H9 (cell line): ENCODE measurements around the gene ZNF25. TPM values are rescaled to one million over a fixed set of nuclear protein-coding genes. Genes with fewer than 3 reads are reported as not detected.
"Not testable (repeated sequence)": the region's sequence is repeated elsewhere in the genome, so short reads cannot be mapped to it uniquely, and the experiment has no call there.

ENCODE experiments used
- DNase-seq: peaks from one replicate; pipeline ENCODE4 v3.0.0-alpha.2; 2017
- H2AFZ ChIP-seq: one replicate; pipeline ENCODE4 v1.6.1; 2013; ENCODE audit warnings: mild to moderate bottlenecking, low read length, control low read depth, moderate library complexity
- H2AK5ac ChIP-seq: 2 replicates; pipeline ENCODE4 v1.6.1; 2013; ENCODE audit warnings: low read length, control low read depth, mixed read lengths; ENCODE audit not compliant: insufficient read length
- H2BK120ac ChIP-seq: one replicate; pipeline ENCODE4 v1.6.1; 2013; ENCODE audit warnings: low read depth, mild to moderate bottlenecking, low read length, control low read depth, inconsistent platforms; ENCODE audit not compliant: poor library complexity, severe bottlenecking
- H2BK12ac ChIP-seq: 2 replicates; pipeline ENCODE4 v1.6.1; 2013; ENCODE audit warnings: low read length, control low read depth, mixed read lengths, low read depth; ENCODE audit not compliant: insufficient read length
- H2BK15ac ChIP-seq: 2 replicates; pipeline ENCODE4 v1.6.1; 2013; ENCODE audit warnings: low read depth, low read length, control low read depth
- H2BK20ac ChIP-seq: one replicate; pipeline ENCODE4 v1.6.1; 2013; ENCODE audit warnings: low read depth, mild to moderate bottlenecking, low read length, control low read depth, inconsistent platforms; ENCODE audit not compliant: poor library complexity, severe bottlenecking
- H2BK5ac ChIP-seq: 2 replicates; pipeline ENCODE4 v1.6.1; 2013; ENCODE audit warnings: low read length, control low read depth, mixed read lengths; ENCODE audit not compliant: insufficient read length
- H3K14ac ChIP-seq: 2 replicates; pipeline ENCODE4 v1.6.1; 2013; ENCODE audit warnings: low read length, control low read depth; ENCODE audit not compliant: insufficient read depth
- H3K18ac ChIP-seq: 2 replicates; pipeline ENCODE4 v1.6.1; 2013; ENCODE audit warnings: low read depth, mild to moderate bottlenecking, mixed read lengths, low read length, control low read depth; ENCODE audit not compliant: insufficient read length
- H3K23ac ChIP-seq: 2 replicates; pipeline ENCODE4 v1.6.1; 2013; ENCODE audit warnings: low read length, control low read depth, mixed read lengths, low read depth; ENCODE audit not compliant: insufficient read length
- H3K23me2 ChIP-seq: 2 replicates; pipeline ENCODE4 v1.6.1; 2013; ENCODE audit warnings: low read depth, mild to moderate bottlenecking, mixed read lengths, low read length, control low read depth; ENCODE audit not compliant: insufficient read length, poor library complexity, severe bottlenecking
- H3K27ac ChIP-seq: 2 replicates; pipeline ENCODE4 v1.5.1; 2013; ENCODE audit warnings: low read length, control low read depth, mixed read lengths, low read depth; ENCODE audit not compliant: insufficient read length
- H3K27me3 ChIP-seq: 2 replicates; pipeline ENCODE4 v1.6.1; 2013; ENCODE audit warnings: low read length, control low read depth, inconsistent platforms; ENCODE audit not compliant: insufficient read depth
- H3K4ac ChIP-seq: 2 replicates; pipeline ENCODE4 v1.6.1; 2013; ENCODE audit warnings: low read depth, mild to moderate bottlenecking, control low read depth, inconsistent platforms, low read length, moderate library complexity
- H3K4me1 ChIP-seq: 2 replicates; pipeline ENCODE4 v1.6.1; 2013; ENCODE audit warnings: low read length, control low read depth, inconsistent platforms; ENCODE audit not compliant: insufficient read depth
- H3K4me2 ChIP-seq: 2 replicates; pipeline ENCODE4 v1.6.1; 2013; ENCODE audit warnings: low read length, control low read depth, mixed read lengths; ENCODE audit not compliant: insufficient read length, insufficient read depth
- H3K56ac ChIP-seq: 2 replicates; pipeline ENCODE4 v1.6.1; 2013; ENCODE audit warnings: low read depth, mild to moderate bottlenecking, mixed read lengths, low read length, control low read depth; ENCODE audit not compliant: insufficient read length
- H3K79me1 ChIP-seq: 2 replicates; pipeline ENCODE4 v1.6.1; 2013; ENCODE audit warnings: low read depth, mild to moderate bottlenecking, moderate library complexity, low read length, control low read depth, inconsistent platforms; ENCODE audit not compliant: insufficient read depth, poor library complexity, severe bottlenecking
- H3K79me2 ChIP-seq: 2 replicates; pipeline ENCODE4 v1.6.1; 2013; ENCODE audit warnings: low read length, control low read depth, inconsistent platforms; ENCODE audit not compliant: insufficient read depth
- H3K9ac ChIP-seq: 2 replicates; pipeline ENCODE4 v1.6.1; 2013; ENCODE audit warnings: low read length, control low read depth, mixed read lengths; ENCODE audit not compliant: insufficient read length; ENCODE audit errors: extremely low read depth
- H3K9me3 ChIP-seq: one replicate; pipeline ENCODE4 v1.6.1; 2013; ENCODE audit warnings: low read depth, low read length, inconsistent platforms; ENCODE audit not compliant: control insufficient read depth
- H3T11ph ChIP-seq: one replicate; pipeline ENCODE4 v1.6.1; 2013; ENCODE audit warnings: mild to moderate bottlenecking, low read length, control low read depth, inconsistent platforms
- H4K20me1 ChIP-seq: one replicate; pipeline ENCODE4 v1.6.1; 2013; ENCODE audit not compliant: control insufficient read depth, insufficient read length, insufficient read depth
- H4K5ac ChIP-seq: 2 replicates; pipeline ENCODE4 v1.6.1; 2013; ENCODE audit warnings: low read depth, mild to moderate bottlenecking, mixed read lengths, low read length, control low read depth; ENCODE audit not compliant: insufficient read length
- H4K8ac ChIP-seq: replicated peaks from 2 replicates; pipeline ENCODE4 v1.6.1; 2013; ENCODE audit warnings: low read length, control low read depth, mixed read lengths, low read depth; ENCODE audit not compliant: insufficient read length
- H4K91ac ChIP-seq: 2 replicates; pipeline ENCODE4 v1.6.1; 2013; ENCODE audit warnings: low read depth, mild to moderate bottlenecking, moderate library complexity, mixed read lengths, low read length, control low read depth; ENCODE audit not compliant: insufficient read length
- H3K27ac Mint-ChIP-seq, 3 experiments: 2 replicates in 2 of 3; 3 replicates in 1 of 3; pipeline ENCODE4 v1.8.0; 2020 to 2021; ENCODE audit warnings: mixed read lengths in 3 of 3, mild to moderate bottlenecking in 1 of 3, moderate library complexity in 1 of 3
- H3K27me3 Mint-ChIP-seq: 2 replicates; pipeline ENCODE4 v1.8.0; 2021; ENCODE audit warnings: low read depth, mild to moderate bottlenecking, moderate library complexity, mixed read lengths
- H3K36me3 Mint-ChIP-seq, 3 experiments: 2 replicates in 2 of 3; 3 replicates in 1 of 3; pipeline ENCODE4 v1.8.0; 2020 to 2021; ENCODE audit warnings: low read depth in 3 of 3, mixed read lengths in 3 of 3; ENCODE audit not compliant: insufficient read depth in 1 of 3
- H3K4me1 Mint-ChIP-seq, 2 experiments: 2 replicates each; pipeline ENCODE4 v1.8.0; 2020; ENCODE audit warnings: mixed read lengths in 2 of 2
- H3K4me3 Mint-ChIP-seq, 2 experiments: 2 replicates in 1 of 2; 3 replicates in 1 of 2; pipeline ENCODE4 v1.8.0; 2020 to 2021; ENCODE audit warnings: mild to moderate bottlenecking in 2 of 2, mixed read lengths in 2 of 2, moderate library complexity in 1 of 2
- H3K9me3 Mint-ChIP-seq, 2 experiments: 2 replicates in 1 of 2; 3 replicates in 1 of 2; pipeline ENCODE4 v1.8.0; 2020; ENCODE audit warnings: mild to moderate bottlenecking in 2 of 2, mixed read lengths in 2 of 2, moderate library complexity in 1 of 2
- WGBS: extraction: QIAGEN DNeasy Blood & Tissue Kit; methylation state at CpG from one replicate; pipeline ENCODE4 v1.1.7; 2013; ENCODE audit warnings: missing lambda C conversion rate, low lambda C conversion rate, mixed read lengths; ENCODE audit not compliant: insufficient read length; ENCODE audit errors: extremely low coverage; 5-methylcytosine and 5-hydroxymethylcytosine counted together
- total RNA-seq: library from RNA; stranded (reverse); gene quantifications from 2 replicates; pipeline ENCODE4 v1.2.1, GENCODE V29; 2021
- TF ChIP-seq, protein P1 (sequence below): fragments of 200-600 bp; sonication (generic); conservative IDR thresholded peaks from 3 replicates; pipeline ENCODE4 v1.8.0; 2021; ENCODE audit warnings: antibody characterized with exemption, mild to moderate bottlenecking

The ZNF25 gene
- total RNA-seq, 1 experiment from 2014 or later = 0.83 TPM

DNA sequence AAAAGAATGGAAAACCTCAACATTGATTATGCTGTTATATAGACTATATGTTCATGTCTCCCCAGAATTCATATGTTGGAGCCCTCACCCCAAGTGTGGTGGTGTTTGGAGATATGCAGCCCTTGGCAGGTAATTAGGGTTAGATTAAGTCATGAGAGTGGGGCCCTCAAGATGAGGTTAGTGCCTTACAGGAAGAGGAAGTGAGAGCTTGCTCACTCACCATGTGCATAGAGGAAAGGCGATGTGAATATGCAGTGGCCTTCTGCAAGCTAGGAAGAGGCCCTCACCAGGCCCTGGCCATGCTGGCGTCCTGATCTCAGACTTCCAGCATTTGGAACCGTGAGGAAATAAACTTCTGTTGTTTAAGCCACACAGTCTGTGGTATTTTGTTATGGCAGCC lies 48.8 kb upstream of the ZNF25 start:
- H3T11ph ChIP-seq = no peak overlapping the region
- no peaks in the 10 kb centered on the region for H4K20me1 ChIP-seq
- H3K9me3 ChIP-seq = no peaks in the 10 kb centered on the region
- WGBS = no CpG with 5 or more reads among the region's 3 CpGs
- H3K18ac ChIP-seq = no peak overlapping the region
- H4K8ac ChIP-seq = no peak overlapping the region
- H3K4ac ChIP-seq = no peak overlapping the region
- H2BK15ac ChIP-seq = no peak overlapping the region
- no peak overlapping the region for H3K4me2 ChIP-seq
- no peak overlapping the region for H2AK5ac ChIP-seq
- H3K23ac ChIP-seq = no peak overlapping the region
- Mint-ChIP-seq H3K9me3 (no peaks in the 10 kb centered on the region; a peak in 1 of 5 replicates), H3K27me3 (no peaks in the 10 kb centered on the region), H3K4me3 (no peak overlapping the region), H3K27ac (no peak overlapping the region; a peak in 1 of 7 replicates), H3K36me3 (peaks cover 45 to 80% (median 63%) of the 10 kb centered on the region in 3 experiments), H3K4me1 (no peaks in the 10 kb centered on the region)
- H3K27ac ChIP-seq = no peak overlapping the region
- H3K9ac ChIP-seq = no peak overlapping the region
- H4K91ac ChIP-seq = no peak overlapping the region
- H3K79me2 ChIP-seq = no peaks in the 10 kb centered on the region
- H3K4me1 ChIP-seq = no peaks in the 10 kb centered on the region
- no peak overlapping the region for H2AFZ ChIP-seq
- no peak overlapping the region for H3K56ac ChIP-seq
- no peak for DNase-seq
- H2BK120ac ChIP-seq = no peak overlapping the region
- H3K14ac ChIP-seq = no peak overlapping the region
- no peak overlapping the region for H2BK20ac ChIP-seq
- no peaks in the 10 kb centered on the region for H3K27me3 ChIP-seq
- H3K79me1 ChIP-seq = no peaks in the 10 kb centered on the region
- no peak overlapping the region for H2BK12ac ChIP-seq
- no peaks in the 10 kb centered on the region for H3K23me2 ChIP-seq
- no peak overlapping the region for H4K5ac ChIP-seq
- TF ChIP-seq, protein P1, sequence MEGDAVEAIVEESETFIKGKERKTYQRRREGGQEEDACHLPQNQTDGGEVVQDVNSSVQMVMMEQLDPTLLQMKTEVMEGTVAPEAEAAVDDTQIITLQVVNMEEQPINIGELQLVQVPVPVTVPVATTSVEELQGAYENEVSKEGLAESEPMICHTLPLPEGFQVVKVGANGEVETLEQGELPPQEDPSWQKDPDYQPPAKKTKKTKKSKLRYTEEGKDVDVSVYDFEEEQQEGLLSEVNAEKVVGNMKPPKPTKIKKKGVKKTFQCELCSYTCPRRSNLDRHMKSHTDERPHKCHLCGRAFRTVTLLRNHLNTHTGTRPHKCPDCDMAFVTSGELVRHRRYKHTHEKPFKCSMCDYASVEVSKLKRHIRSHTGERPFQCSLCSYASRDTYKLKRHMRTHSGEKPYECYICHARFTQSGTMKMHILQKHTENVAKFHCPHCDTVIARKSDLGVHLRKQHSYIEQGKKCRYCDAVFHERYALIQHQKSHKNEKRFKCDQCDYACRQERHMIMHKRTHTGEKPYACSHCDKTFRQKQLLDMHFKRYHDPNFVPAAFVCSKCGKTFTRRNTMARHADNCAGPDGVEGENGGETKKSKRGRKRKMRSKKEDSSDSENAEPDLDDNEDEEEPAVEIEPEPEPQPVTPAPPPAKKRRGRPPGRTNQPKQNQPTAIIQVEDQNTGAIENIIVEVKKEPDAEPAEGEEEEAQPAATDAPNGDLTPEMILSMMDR = no peak
- no peak overlapping the region for H2BK5ac ChIP-seq

DNA sequence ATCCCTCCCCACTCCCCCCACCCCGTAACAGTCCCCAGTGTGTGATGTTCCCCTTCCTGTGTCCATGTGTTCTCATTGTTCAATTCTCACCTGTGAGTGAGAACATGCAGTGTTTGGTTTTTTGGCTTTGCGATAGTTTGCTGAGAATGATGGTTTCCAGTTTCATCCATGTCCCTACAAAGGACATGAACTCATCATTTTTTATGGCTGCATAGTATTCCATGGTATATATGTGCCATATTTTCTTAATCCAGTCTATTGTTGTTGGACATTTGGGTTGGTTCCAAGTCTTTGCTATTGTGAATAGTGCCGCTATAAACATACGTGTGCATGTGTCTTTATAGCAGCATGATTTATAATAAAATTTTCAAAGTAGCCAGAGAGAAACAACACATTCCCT lies 42.7 kb upstream of the ZNF25 start:
- not testable (repeated sequence) for H2AK5ac ChIP-seq, H3K4me1 Mint-ChIP-seq, H4K91ac ChIP-seq, H3K4me1 ChIP-seq, H2AFZ ChIP-seq, H3K9me3 Mint-ChIP-seq, H3K9me3 ChIP-seq, H3K27ac Mint-ChIP-seq, H3K18ac ChIP-seq, H3K27me3 ChIP-seq, H3K79me2 ChIP-seq, H3K4ac ChIP-seq, H2BK15ac ChIP-seq, H3K14ac ChIP-seq, H2BK120ac ChIP-seq, H3K4me3 Mint-ChIP-seq, H3K23me2 ChIP-seq, H2BK12ac ChIP-seq, H3K23ac ChIP-seq, H2BK20ac ChIP-seq, H4K8ac ChIP-seq, H3K56ac ChIP-seq, H3K9ac ChIP-seq, H2BK5ac ChIP-seq, DNase-seq, H4K5ac ChIP-seq, H3K79me1 ChIP-seq, H4K20me1 ChIP-seq, H3K4me2 ChIP-seq, H3K27ac ChIP-seq, H3T11ph ChIP-seq, H3K27me3 Mint-ChIP-seq
- no CpG with 5 or more reads among the region's 4 CpGs for WGBS
- H3K36me3 Mint-ChIP-seq = peaks cover 59 to 88% (median 75%) of the 10 kb centered on the region in 3 experiments
